HG02588 (cell line): ENCODE data around the gene ZNF341.

Experiments
- ATAC-seq: cut with Tn5 transposase; IDR thresholded peaks from one replicate; pipeline ENCODE4 v1.9.1; 2021; ENCODE audit warnings: mild to moderate bottlenecking, moderate library complexity; ENCODE audit not compliant: unreplicated experiment

The ZNF341 gene

DNA sequence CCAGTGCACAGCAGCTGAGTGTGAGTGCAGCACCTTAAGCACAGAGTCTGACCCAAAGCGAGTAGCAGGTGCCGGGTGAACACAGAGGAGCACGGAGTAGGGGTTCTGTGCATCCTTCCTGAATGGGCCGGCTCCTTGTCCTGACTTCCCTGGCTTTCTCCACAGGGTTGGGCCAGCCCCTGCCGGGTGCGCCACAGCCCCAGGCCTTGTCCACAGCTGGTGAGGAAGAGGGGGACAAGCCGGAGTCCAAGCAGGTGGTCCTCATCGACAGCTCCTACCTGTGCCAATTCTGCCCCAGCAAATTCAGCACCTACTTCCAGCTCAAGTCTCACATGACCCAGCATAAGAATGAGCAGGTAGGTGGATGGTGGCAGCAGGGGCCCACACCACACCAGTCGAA, 34.9 kb downstream of the ZNF341 start:
- no peak for ATAC-seq

DNA sequence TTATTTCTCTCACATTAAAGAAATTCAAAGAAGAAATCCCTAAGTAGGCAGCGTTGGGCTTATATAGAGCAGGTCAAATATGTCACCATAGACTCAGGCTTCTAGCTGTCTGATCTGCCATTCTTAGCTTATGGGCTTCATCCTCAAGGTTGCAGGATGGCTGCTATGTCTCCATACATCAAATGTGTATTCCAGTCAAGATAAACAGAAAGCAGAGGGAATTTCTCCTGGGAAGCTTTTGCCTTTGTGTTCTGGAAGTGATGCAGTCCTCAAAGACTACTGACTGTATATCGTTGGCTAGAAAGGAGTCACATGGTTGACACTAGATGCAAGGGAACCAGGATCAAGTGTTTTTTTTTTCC, 36.0 kb downstream of the ZNF341 start:
- no peak for ATAC-seq

DNA sequence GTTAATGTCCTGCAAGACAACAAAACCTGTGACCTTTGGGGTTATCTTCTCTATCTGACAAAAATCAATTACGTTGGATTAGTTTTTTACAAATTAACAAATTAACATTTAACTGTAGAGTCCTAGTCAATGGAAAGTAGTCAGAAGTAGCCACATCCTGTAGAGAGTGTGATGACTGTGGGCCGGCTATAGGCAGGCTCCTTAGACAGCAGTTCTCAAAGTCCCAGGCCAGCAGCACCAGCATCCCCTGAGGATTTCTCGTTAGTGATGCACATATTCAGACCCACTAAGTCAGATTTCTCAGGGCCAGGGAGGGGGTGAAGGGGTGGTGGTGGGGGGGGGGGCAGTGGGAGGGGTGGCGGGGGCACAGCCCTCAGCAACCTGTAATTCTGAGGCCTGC, 37.2 kb downstream of the ZNF341 start:
- ATAC-seq = no peak

GRCh38 chr20:33770005-33770404, 38.2 kb downstream of the ZNF341 start:
- no peak for ATAC-seq

DNA sequence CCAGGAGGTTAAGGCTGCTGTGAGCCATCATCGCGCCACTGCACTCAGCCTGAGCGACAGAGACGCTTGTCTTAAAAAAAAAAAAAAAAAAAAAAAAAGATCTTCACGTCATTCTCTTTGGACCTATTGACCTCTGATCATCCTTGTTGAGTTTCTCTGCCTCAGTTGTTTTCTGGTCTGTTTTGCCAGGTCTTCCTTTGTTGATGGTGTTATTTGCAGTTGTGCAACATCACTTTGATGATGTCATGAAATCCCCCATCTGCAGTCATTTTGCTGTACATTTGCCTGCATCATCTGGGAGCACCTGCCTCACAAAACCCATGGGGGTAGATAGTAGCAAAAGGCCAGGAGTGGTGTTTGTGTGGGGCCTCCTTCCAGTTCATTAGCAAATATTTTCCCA, 40.1 kb downstream of the ZNF341 start:
- no peak for ATAC-seq

DNA sequence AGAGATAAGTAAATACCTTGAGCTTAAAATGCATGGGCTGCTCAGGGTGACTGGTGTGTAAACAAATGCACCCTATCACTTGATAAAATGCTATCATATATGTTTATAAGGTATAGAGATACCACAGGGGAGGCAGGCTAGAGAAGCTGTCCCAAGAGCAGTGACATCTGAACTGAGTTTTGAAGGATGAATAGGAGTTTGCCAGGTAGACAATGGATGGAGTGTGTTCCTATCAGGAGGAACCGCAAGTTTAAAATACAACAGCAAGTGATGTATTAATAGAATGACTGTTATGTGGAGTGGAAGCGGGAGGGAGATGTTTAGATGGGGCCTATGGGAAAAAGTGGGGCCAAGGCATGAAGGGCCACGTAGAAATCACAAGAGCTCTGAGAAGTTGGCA, 40.6 kb downstream of the ZNF341 start:
- ATAC-seq = no peak

DNA sequence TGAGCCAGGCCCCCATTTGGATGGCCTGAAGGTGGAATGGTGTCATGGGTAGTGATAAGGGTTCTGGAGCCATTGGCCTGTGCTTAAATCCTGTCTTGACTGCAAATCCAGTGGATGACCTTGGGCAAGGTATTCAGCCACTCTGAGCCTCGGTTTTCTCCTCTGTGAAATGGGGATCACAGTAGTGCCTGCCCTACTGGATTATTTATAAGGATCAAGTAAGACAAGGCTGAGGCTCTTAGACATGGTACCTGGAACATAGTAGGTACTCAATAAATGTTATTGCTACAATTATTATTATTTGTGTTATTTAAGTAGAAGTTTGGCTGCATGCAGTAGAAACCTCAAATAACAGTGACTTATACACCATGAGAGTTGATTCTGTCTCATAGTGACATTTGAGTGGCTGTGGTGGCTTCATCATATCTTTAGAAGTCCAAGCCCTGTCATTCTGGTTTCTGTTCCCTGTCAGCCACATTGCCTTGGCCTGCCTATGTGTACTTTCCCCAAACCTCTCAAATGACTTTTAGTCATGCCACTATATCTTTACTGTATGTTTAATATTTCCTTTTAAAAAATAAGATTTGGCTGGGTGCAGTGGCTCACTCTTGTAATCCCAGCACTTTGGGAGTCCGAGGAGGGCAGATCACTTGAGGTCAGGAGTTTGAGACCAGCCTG, 41.8 kb downstream of the ZNF341 start:
- ATAC-seq = peak; percentile 66

DNA sequence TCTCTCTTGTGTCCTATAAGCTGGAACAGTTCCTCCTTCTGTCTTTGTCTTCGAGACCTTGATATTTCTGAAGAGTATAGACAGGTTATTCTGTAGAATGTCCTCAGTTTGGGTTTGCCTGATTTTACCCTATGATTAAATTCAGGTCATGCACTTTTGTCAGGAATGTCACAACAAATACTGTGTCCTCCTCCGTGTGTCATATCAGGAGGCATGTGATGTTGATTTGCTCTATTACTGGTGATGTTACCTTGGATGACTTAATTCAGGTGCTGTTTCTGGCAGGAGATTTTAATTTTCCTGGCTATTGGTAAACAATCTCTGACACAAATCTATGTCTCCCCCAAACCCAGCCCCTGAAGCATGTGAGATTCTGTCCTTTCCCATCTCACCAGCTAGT, 46.0 kb downstream of the ZNF341 start:
- no peak for ATAC-seq

DNA sequence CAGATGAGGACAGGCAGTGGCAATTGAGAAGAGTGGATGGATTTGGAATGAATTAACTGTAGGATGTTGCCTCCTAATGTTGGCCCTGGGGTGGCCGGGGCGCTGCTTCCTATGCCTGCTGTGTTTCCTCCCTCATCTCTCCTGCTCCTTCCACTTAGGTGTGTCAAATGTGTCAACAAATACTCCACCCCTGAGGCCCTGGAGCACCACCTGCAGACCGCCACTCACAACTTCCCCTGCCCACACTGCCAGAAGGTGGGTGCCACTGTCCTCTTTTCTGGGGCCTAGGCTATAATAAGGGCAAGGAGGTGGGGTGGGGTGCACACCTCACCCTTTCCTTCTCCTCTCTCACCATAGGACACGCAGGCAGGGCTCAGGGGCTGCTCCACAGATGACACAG, 49.3 kb downstream of the ZNF341 start:
- no peak for ATAC-seq

GRCh38 chr20:33781945-33782344, 50.1 kb downstream of the ZNF341 start:
- no peak for ATAC-seq

DNA sequence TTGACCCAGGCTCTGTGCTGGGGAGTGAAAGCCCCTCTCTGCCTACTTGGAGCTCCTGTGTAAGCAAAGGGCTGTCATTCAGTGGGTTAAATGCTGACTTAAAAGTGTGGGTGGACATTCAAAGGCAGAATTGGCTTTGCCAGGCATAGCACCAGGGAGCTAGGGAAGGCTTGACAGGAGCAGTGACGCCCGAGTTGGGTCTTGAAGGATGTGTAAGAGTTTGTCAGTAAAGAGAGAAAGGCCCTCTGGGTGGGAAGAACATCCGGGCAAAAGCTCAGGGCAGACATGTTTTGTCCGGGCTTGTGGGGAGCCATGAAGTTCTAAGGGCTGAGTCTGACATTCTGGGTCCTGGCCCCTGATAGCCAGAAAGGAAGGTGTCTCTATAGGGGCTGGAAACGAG, 51.5 kb downstream of the ZNF341 start:
- no peak for ATAC-seq

- no peak for ATAC-seq
Observed at GRCh38 chr20:33783818-33784217, 52.0 kb downstream of the ZNF341 start.

DNA sequence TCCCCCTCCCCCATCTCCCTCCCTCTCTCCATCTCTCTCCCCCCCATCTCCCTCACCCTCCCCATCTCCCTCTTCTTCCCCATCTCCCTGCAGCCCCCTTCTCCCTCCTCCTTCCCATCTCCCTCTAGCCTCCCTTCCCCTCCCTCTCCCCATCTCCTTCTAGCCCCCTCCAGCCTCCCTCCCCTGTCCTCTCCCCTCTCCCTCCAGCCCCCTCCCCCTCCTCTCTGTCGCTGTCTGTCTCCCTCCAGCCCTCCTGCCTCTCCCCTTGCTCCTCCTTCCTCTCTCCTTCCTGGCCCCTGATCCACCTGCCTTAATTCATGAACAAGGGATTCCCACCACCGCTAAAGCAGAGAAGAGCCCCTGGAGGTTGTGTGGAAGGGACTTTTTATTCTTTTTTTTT, 52.4 kb downstream of the ZNF341 start:
- ATAC-seq = no peak

DNA sequence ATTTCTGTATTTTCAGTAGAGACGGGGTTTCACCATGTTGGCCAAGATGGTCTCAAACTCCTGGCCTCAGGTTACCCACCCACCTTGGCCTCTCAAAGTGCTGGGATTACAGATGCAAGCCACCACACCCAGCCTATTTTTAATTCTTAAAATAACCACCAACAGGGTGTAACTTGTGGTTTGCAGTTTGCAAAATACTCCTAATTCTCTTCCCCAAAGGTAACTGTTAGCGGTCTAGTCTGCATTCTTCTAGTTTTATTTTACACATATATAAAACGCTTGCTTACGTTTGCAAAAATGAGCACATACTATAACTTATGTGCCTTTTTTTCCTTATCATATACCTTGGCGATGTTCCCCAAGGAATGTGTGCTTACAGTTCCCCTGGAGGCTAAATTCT, 53.7 kb downstream of the ZNF341 start:
- no peak for ATAC-seq

DNA sequence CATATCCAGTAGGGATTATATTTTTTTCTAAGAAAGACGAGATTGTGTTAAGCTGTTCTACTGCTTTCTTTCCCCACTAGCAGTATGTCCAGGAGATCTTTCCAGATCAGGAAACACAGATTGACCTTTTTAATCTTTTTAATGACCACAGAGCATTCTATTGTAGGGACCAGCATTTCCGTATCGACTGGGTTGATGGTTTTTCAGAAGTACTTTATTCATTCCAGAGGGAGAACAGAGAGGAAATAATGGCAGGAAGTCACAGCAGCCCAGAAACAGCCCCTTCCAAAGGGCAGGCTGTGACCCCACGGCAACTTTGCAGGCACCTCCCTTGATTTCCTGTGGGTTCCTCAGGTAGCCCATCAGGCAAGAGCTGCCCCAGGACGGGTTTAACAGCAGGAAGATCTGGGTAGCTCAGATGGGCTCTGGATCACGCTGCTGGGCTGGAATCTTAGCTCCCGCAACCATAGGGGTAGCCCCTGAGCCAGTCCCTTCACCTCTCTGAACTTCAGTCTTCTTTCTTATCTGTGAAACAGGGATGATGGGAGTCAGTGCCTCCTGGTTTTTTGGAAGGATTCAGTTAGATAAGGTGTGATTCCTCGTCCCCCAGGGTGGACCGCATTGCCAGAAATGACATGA, 55.6 kb downstream of the ZNF341 start:
- ATAC-seq = no peak

- ATAC-seq = no peak
Observed at GRCh38 chr20:33788351-33789049, 56.7 kb downstream of the ZNF341 start.

- no peak for ATAC-seq
Observed at GRCh38 chr20:33789109-33789857, 57.5 kb downstream of the ZNF341 start.

DNA sequence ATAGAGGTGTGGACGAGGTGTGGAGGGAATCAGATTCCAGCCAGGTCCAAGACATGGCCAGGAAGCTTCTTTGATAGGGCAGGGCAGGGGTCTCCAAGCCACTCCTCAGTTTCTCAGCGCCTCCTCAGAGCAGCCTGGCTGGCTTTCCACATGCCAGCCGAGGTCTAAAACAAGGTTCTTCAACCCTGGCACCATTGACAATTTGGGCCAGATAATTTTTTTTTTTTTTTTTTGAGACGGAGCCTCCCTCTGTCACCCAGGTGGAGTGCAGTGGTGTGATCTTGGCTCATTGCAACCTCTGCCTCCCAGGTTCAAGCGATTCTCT, 58.0 kb downstream of the ZNF341 start:
- ATAC-seq = no peak

GRCh38 chr20:33790566-33790965, 58.8 kb downstream of the ZNF341 start:
- ATAC-seq = no peak

DNA sequence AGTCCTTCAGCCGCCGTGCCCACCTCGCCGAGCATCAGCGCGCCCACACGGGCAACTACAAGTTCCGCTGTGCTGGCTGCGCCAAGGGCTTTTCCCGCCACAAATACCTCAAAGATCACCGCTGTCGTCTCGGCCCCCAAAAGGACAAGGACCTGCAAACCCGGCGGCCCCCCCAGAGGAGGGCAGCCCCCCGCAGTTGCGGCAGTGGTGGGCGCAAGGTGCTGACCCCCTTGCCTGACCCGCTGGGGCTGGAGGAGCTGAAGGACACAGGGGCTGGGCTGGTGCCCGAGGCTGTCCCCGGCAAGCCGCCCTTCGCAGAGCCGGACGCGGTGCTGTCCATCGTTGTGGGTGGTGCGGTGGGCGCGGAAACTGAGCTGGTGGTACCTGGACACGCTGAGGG, 59.2 kb downstream of the ZNF341 start:
- no peak for ATAC-seq

DNA sequence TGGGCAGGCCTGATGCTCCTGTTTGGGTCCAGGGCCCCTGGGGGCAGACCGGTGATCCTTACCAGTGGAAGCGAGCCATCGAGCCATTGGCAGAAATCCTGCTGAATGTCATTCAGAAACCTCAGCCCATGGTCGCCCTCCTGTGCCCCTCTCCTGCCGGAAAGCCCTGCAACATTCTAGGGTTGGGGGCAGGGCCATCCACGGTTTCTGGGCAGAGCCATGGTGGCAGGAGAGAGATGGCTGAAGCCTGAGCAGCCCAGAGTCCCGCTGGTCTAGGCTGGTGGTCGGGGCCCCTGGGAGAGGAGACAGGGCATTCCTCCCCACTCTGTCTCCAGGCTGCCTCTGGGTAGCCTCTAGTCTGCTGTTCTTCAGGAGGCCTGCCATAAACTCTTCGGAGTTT, 59.7 kb downstream of the ZNF341 start:
- ATAC-seq = no peak
